B cell (primary cell): ENCODE results near the gene ZSWIM9. TPM values are rescaled to one million over a fixed set of nuclear protein-coding genes. Genes with fewer than 3 reads are reported as not detected.

ENCODE experiments used
- ATAC-seq: fragments of 200-7000 bp; cut with Tn5 transposase; one replicate; pipeline ENCODE4 v1.10.0; 2021; ENCODE audit warnings: low read depth, mild to moderate bottlenecking, moderate number of reproducible peaks, moderate library complexity
- CTCF ChIA-PET: fragments of 350-600 bp; sonication (Branson Sonifier 250); formaldehyde crosslinking; loops from one replicate; lab custom pipeline; 2021; ENCODE audit warnings: antibody characterized with exemption, inconsistent platforms; lab: Charles Lee
- POLR2A ChIA-PET: fragments of 350-600 bp; sonication (Branson Sonifier 250); formaldehyde crosslinking; loops from one replicate; lab custom pipeline; 2021; ENCODE audit warnings: antibody characterized with exemption; lab: Charles Lee
- DNase-seq: peaks from one replicate; pipeline ENCODE4 v3.0.0; 2013
- H2AFZ ChIP-seq: 2 replicates; pipeline ENCODE4 v1.6.1; 2012; ENCODE audit warnings: mild to moderate bottlenecking, low read depth, low read length; ENCODE audit not compliant: insufficient read depth, poor library complexity, severe bottlenecking
- H3K27ac ChIP-seq, 2 donors: 1 replicate in 1 of 2; 2 replicates in 1 of 2; pipeline ENCODE4 v1.5.1; 2012 to 2013; ENCODE audit warnings: low read length in 2 of 2, mild to moderate bottlenecking in 2 of 2, moderate library complexity in 1 of 2
- H3K27me3 ChIP-seq, 4 experiments: fragments of 200-600 bp in 1 of 4; sonication (generic) in 1 of 4; replicated peaks in 1 of 4; 1 replicate in 2 of 4; 2 replicates in 2 of 4; pipeline versions ENCODE4 v1.6.1 to v1.7.0; 2013 to 2016; ENCODE audit warnings: low read length in 3 of 4, mild to moderate bottlenecking in 2 of 4, mixed read lengths in 1 of 4, moderate library complexity in 1 of 4; ENCODE audit not compliant: insufficient read depth in 4 of 4, control insufficient read depth in 3 of 4; ENCODE audit errors: control extremely low read depth in 1 of 4
- H3K36me3 ChIP-seq, 2 experiments: replicated peaks in 1 of 2; 1 replicate in 1 of 2; 2 replicates in 1 of 2; pipeline versions ENCODE4 v1.6.1 to v1.7.1; 2013; ENCODE audit warnings: low read length in 1 of 2; ENCODE audit not compliant: insufficient read depth in 2 of 2, control insufficient read depth in 1 of 2; ENCODE audit errors: control extremely low read depth in 1 of 2, extremely low read depth in 1 of 2
- H3K4me1 ChIP-seq, 2 donors: fragments of 200-600 bp in 1 of 2; sonication (generic) in 1 of 2; 1 replicate in 1 of 2; 2 replicates in 1 of 2; pipeline versions ENCODE4 v1.5.1 to v1.6.1; 2013 to 2017; ENCODE audit warnings: low read length in 2 of 2; ENCODE audit not compliant: control insufficient read depth in 2 of 2, insufficient read depth in 2 of 2
- H3K4me2 ChIP-seq: replicated peaks from 2 replicates; pipeline ENCODE3; 2012; ENCODE audit warnings: mild to moderate bottlenecking, low read depth, low read length; ENCODE audit not compliant: poor library complexity, severe bottlenecking
- H3K4me3 ChIP-seq, 5 experiments: fragments of 200-600 bp in 1 of 5; sonication (generic) in 1 of 5; 1 replicate in 3 of 5; 2 replicates in 2 of 5; pipeline versions ENCODE4 v1.5.1 to v1.7.0; 2011 to 2016; ENCODE audit warnings: low read length in 4 of 5, mild to moderate bottlenecking in 4 of 5, low read depth in 2 of 5, control low read depth in 1 of 5, moderate library complexity in 1 of 5; ENCODE audit not compliant: insufficient read depth in 1 of 5; ENCODE audit errors: control extremely low read depth in 1 of 5, extremely low read depth in 1 of 5
- H3K79me2 ChIP-seq: fragments of 200-600 bp; sonication (generic); one replicate; pipeline ENCODE4 v1.6.0; 2016; ENCODE audit warnings: low read length; ENCODE audit not compliant: control insufficient read depth, insufficient read depth
- H3K9ac ChIP-seq: fragments of 200-600 bp; sonication (generic); 2 replicates; pipeline ENCODE4 v1.6.1; 2017; ENCODE audit warnings: mild to moderate bottlenecking, low read length, moderate library complexity
- H3K9me3 ChIP-seq, 3 donors: one replicate each; pipeline versions ENCODE4 v1.6.1 to v1.7.1; 2013; ENCODE audit warnings: low read length in 2 of 3; ENCODE audit not compliant: control insufficient read depth in 2 of 3, insufficient read depth in 1 of 3; ENCODE audit errors: control extremely low read depth in 1 of 3
- H4K20me1 ChIP-seq: 2 replicates; pipeline ENCODE4 v1.6.0; 2012; ENCODE audit warnings: mild to moderate bottlenecking, low read length; ENCODE audit not compliant: insufficient read depth, control insufficient read depth, poor library complexity, severe bottlenecking
- H3K27ac Mint-ChIP-seq: one replicate; pipeline ENCODE4 v1.8.0; 2021; ENCODE audit warnings: mixed read lengths
- H3K27me3 Mint-ChIP-seq: one replicate; pipeline ENCODE4 v1.8.0; 2021; ENCODE audit warnings: mixed read lengths
- H3K4me1 Mint-ChIP-seq: one replicate; pipeline ENCODE4 v1.8.0; 2021; ENCODE audit warnings: mixed read lengths
- H3K4me3 Mint-ChIP-seq: one replicate; pipeline ENCODE4 v1.8.0; 2021; ENCODE audit warnings: mixed read lengths
- H3K9me3 Mint-ChIP-seq: one replicate; pipeline ENCODE4 v1.8.0; 2022; ENCODE audit warnings: mixed read lengths; ENCODE audit not compliant: insufficient read depth
- EZH2 ChIP-seq: IDR thresholded peaks from 2 replicates; pipeline ENCODE4 v1.6.1; 2012; ENCODE audit warnings: borderline replicate concordance, low read depth, mild to moderate bottlenecking, moderate library complexity, low read length; ENCODE audit not compliant: insufficient read depth, poor library complexity, severe bottlenecking
- WGBS: methylation state at CpG from one replicate; pipeline ENCODE4 v1.1.5; 2013; ENCODE audit warnings: missing lambda C conversion rate; ENCODE audit not compliant: insufficient coverage; 5-methylcytosine and 5-hydroxymethylcytosine counted together
- intact Hi-C: fragments of 100-400 bp; cut with micrococcal nuclease; formaldehyde crosslinking; loops from one replicate; pipeline ENCODE4 v1.10.0; 2022
- polyA plus RNA-seq: library from polyadenylated mRNA; depleted of rRNA; stranded (reverse); fragments of >200 nt; gene quantifications from 2 replicates; pipeline ENCODE4 v1.2.3, GENCODE V29; 2012
- total RNA-seq, 2 donors: library from RNA; stranded (reverse); fragments of 120-200 nt in 1 of 2; gene quantifications; 1 replicate in 1 of 2; 2 replicates in 1 of 2; pipeline versions ENCODE4 v1.2.3 to v1.2.4, GENCODE V29; 2013 to 2022
- TF ChIP-seq, protein P1 (sequence below): fragments of 200-600 bp; IDR thresholded peaks from one replicate; pipeline ENCODE4 v1.8.0; 2022; ENCODE audit warnings: antibody characterized with exemption, mild to moderate bottlenecking

ZSWIM9 gene
- total and polyA plus RNA-seq, 2 donors (not counting 1 experiment from before 2014, with no cell fraction given): 1.7 to 15.7 TPM

GRCh38 chr19:48127561-48127960, 42.9 kb upstream of the ZSWIM9 start:
- Mint-ChIP-seq H3K4me3 (no peak overlapping the region), H3K4me1 (peaks cover under 1% of the 10 kb centered on the region), H3K9me3 (no peaks in the 10 kb centered on the region), H3K27me3 (no peaks in the 10 kb centered on the region), H3K27ac (no peak overlapping the region)
- Histone ChIP-seq H3K9ac (no peak overlapping the region), H3K9me3 (peaks cover 0 to 10% (median 0%) of the 10 kb centered on the region in 3 donors), H2AFZ (no peak overlapping the region), H3K27me3 (no peaks in the 10 kb centered on the region), H3K27ac (no peak overlapping the region), H4K20me1 (no peaks in the 10 kb centered on the region), H3K79me2 (no peaks in the 10 kb centered on the region), H3K4me1 (peaks cover 0 to 2% of the 10 kb centered on the region in 2 donors), H3K4me2 (no peak overlapping the region), H3K36me3 (peaks cover 0 to 36% of the 10 kb centered on the region in 2 experiments), H3K4me3 (no peak overlapping the region)
- ATAC-seq (no peak), DNase-seq (no peak)
- POLR2A ChIA-PET: no interaction called here
- intact Hi-C loops: no loop called here
- WGBS: 100% methylated on average over 4 of the region's 6 CpGs
- TF ChIP-seq, protein P1, sequence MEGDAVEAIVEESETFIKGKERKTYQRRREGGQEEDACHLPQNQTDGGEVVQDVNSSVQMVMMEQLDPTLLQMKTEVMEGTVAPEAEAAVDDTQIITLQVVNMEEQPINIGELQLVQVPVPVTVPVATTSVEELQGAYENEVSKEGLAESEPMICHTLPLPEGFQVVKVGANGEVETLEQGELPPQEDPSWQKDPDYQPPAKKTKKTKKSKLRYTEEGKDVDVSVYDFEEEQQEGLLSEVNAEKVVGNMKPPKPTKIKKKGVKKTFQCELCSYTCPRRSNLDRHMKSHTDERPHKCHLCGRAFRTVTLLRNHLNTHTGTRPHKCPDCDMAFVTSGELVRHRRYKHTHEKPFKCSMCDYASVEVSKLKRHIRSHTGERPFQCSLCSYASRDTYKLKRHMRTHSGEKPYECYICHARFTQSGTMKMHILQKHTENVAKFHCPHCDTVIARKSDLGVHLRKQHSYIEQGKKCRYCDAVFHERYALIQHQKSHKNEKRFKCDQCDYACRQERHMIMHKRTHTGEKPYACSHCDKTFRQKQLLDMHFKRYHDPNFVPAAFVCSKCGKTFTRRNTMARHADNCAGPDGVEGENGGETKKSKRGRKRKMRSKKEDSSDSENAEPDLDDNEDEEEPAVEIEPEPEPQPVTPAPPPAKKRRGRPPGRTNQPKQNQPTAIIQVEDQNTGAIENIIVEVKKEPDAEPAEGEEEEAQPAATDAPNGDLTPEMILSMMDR: no peak
- no peak for TF ChIP-seq EZH2
- CTCF ChIA-PET: no interaction called here

DNA sequence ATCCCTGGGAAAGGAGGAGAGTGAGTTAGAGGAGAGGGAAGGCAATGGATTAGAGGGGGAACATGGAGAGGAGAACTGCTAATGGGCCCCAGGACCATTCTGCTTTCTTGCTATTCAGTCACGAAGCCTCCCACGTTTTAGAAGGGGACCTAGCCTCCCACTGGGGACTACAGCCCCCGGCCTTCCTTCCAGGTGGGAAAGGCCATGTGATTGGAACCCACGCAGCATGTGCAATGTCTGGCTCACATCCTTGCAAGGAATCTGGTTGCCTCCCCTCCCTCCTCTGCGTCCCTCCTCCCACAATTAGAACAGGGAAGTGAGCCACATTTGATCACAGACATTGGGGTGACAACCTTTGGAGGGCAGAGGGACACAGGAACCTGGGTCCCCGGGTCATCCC, 37.4 kb upstream of the ZSWIM9 start:
- H3K27me3 Mint-ChIP-seq: no peaks in the 10 kb centered on the region
- no peak overlapping the region for H3K9ac ChIP-seq
- intact Hi-C loops: no loop called here
- no peak overlapping the region for H3K27ac Mint-ChIP-seq
- H3K9me3 ChIP-seq: peaks cover 0 to 4% (median 0%) of the 10 kb centered on the region in 3 donors
- ATAC-seq: no peak
- ChIA-PET CTCF (no interaction called here), POLR2A (no interaction called here)
- H3K27ac ChIP-seq: no peak overlapping the region
- no peak overlapping the region for H3K4me2 ChIP-seq
- no peak overlapping the region for H3K4me3 Mint-ChIP-seq
- 93% methylated on average over 5 of the region's 6 CpGs for WGBS
- no peaks in the 10 kb centered on the region for H4K20me1 ChIP-seq
- no peak overlapping the region for H3K4me3 ChIP-seq
- no peaks in the 10 kb centered on the region for H3K9me3 Mint-ChIP-seq
- H3K27me3 ChIP-seq: no peaks in the 10 kb centered on the region
- no peaks in the 10 kb centered on the region for H3K4me1 Mint-ChIP-seq
- H3K36me3 ChIP-seq: peaks cover 0 to 32% of the 10 kb centered on the region in 2 experiments
- H3K4me1 ChIP-seq: no peaks in the 10 kb centered on the region
- TF ChIP-seq EZH2: no peak
- TF ChIP-seq, protein P1: no peak
- no peak overlapping the region for H2AFZ ChIP-seq
- DNase-seq: no peak
- no peaks in the 10 kb centered on the region for H3K79me2 ChIP-seq
